ENCODE measurements around the gene EDNRB. TPM values are rescaled to one million over a fixed set of nuclear protein-coding genes. Genes with fewer than 3 reads are reported as not detected.

The EDNRB gene
- total RNA-seq, 4 donors from 2014 or later = 16.2 to 56.4 (median 51.9) TPM

DNA sequence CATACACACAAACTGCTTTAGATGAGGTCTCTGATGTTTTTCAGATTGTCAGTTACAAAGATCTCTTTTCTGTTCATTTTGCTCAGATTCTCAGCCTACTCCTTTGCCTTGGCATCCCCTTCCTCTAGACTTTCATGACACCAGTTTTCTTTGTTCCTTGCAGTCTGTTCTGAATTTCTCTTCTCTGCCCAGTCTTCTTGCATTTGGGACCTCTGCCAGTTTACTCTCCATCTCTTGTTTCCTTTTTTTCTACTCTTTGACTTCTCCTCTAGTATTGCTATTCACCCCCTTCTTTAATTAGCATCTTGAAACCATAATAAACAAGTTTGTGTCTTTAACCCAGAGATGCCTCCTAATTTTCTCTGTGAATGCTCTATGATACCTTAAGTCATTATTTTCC lies 26.1 kb downstream of the EDNRB start:
- H3K4me1 ChIP-seq = peaks cover 4 to 7% (median 4%) of the 10 kb centered on the region in 4 donors
- H3K4me3 ChIP-seq = no peak overlapping the region
- DNase-seq (ENCODE audit: extremely low spot score) = no peak
- TF ChIP-seq POLR2AphosphoS5 (IDR thresholded peaks at IDR 0.05) (no peak), EP300 (IDR thresholded peaks at IDR 0.05) (no peak)
- TF ChIP-seq, protein P1, sequence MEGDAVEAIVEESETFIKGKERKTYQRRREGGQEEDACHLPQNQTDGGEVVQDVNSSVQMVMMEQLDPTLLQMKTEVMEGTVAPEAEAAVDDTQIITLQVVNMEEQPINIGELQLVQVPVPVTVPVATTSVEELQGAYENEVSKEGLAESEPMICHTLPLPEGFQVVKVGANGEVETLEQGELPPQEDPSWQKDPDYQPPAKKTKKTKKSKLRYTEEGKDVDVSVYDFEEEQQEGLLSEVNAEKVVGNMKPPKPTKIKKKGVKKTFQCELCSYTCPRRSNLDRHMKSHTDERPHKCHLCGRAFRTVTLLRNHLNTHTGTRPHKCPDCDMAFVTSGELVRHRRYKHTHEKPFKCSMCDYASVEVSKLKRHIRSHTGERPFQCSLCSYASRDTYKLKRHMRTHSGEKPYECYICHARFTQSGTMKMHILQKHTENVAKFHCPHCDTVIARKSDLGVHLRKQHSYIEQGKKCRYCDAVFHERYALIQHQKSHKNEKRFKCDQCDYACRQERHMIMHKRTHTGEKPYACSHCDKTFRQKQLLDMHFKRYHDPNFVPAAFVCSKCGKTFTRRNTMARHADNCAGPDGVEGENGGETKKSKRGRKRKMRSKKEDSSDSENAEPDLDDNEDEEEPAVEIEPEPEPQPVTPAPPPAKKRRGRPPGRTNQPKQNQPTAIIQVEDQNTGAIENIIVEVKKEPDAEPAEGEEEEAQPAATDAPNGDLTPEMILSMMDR (IDR thresholded peaks at IDR 0.05) = no peak
- H3K36me3 ChIP-seq = no peaks in the 10 kb centered on the region
- no peak overlapping the region for H3K27ac ChIP-seq (replicated peaks in 1 of 4)
- H3K9me3 ChIP-seq = no peaks in the 10 kb centered on the region
- no peaks in the 10 kb centered on the region for H3K27me3 ChIP-seq
- intact Hi-C loops (cut with DNase I) = no loop called here

DNA sequence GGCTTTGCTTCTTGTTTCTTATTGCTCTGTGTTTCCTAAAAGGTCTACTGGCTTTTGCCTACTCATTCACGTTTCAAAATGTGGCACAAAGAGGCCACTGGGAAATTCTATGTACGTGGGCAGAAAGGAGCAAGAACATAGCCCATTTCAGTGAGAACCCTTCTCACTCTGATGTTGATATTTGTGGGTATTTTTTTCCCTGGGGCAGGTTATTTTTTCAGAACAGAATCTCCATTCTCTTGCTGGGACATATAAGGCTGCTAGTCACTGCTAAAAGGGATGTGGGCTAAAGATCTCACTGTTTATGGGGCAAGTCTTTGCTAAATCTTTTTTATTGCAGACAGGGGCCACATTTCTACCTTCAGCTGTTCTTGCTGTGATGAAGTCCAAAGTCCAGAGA lies 27.1 kb downstream of the EDNRB start:
- Histone ChIP-seq H3K9me3 (no peaks in the 10 kb centered on the region), H3K27me3 (no peaks in the 10 kb centered on the region), H3K4me3 (no peak overlapping the region), H3K27ac (replicated peaks in 1 of 4) (no peak overlapping the region), H3K4me1 (peaks cover 0 to 4% (median 2%) of the 10 kb centered on the region in 4 donors), H3K36me3 (no peaks in the 10 kb centered on the region)
- no peak for DNase-seq (ENCODE audit: extremely low spot score)
- no peak for TF ChIP-seq EP300 (IDR thresholded peaks at IDR 0.05)
- TF ChIP-seq POLR2A (IDR thresholded peaks at IDR 0.05; ENCODE audit: low read depth) = no peak
- intact Hi-C loops (cut with DNase I) = no loop called here
- WGBS = 69% methylated on average over 2 of the region's 2 CpGs

DNA sequence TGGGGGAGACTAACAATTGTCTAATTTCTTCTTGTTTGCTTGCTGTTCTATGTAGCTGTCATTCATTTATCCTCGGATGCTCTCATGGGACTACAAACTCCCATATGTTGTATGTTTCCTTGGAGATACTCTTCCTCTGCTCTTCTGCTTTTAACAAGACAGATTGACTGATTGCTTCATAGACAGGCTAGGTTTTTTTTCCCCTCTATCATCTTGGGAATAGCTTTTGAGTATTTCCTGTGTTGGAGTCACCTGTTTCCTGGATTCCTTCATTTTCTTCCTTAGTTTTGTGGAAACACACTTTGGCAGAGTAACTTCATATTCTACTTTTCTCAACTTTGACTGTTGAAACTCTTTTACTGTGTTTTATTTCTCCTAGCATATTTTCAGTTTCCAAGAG lies 27.6 kb downstream of the EDNRB start:
- WGBS = 59% methylated on average over 1 of the region's 1 CpG
- intact Hi-C loops (cut with DNase I) = no loop called here

DNA sequence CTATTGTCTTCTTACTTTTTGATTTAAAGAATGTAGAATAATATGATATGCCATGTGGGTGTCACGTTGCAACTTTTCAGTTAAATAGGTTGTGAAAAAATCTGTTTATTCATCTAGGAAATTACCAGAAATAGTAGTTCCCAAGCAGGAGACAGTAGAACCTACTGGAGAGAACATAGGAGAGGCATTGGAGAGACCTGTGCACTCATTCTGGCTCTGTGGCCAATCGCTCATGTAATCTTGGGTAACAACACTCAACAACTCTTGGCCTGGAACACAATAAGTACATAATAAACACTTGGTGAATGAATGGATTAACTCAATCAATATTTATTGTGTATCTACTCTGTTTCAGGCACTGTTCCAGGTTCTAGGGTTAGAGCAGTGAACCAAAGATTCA lies 35.3 kb downstream of the EDNRB start:
- WGBS = 88% methylated on average over 2 of the region's 2 CpGs
- Histone ChIP-seq H3K27ac (replicated peaks in 1 of 4) (no peak overlapping the region), H3K36me3 (no peaks in the 10 kb centered on the region), H3K27me3 (no peaks in the 10 kb centered on the region), H3K4me3 (no peak overlapping the region), H3K4me1 (no peaks in the 10 kb centered on the region), H3K9me3 (no peaks in the 10 kb centered on the region)
- no peak for TF ChIP-seq EP300 (IDR thresholded peaks at IDR 0.05)
- TF ChIP-seq POLR2A (IDR thresholded peaks at IDR 0.05; ENCODE audit: low read depth) = no peak
- no peak for TF ChIP-seq POLR2AphosphoS5 (IDR thresholded peaks at IDR 0.05)
- TF ChIP-seq, protein P1 (IDR thresholded peaks at IDR 0.05) = no peak
- DNase-seq (ENCODE audit: extremely low spot score) = no peak
- intact Hi-C loops (cut with DNase I) = no loop called here

More for the DNA sequence above, 27.6 kb downstream of the EDNRB start:
- Histone ChIP-seq H3K36me3 (no peaks in the 10 kb centered on the region), H3K4me1 (peaks cover 0 to 4% (median 2%) of the 10 kb centered on the region in 4 donors), H3K27me3 (no peaks in the 10 kb centered on the region), H3K4me3 (no peak overlapping the region), H3K27ac (replicated peaks in 1 of 4) (no peak overlapping the region), H3K9me3 (no peaks in the 10 kb centered on the region)
- no peak for DNase-seq (ENCODE audit: extremely low spot score)
- no peak for TF ChIP-seq POLR2AphosphoS5 (IDR thresholded peaks at IDR 0.05)
- no peak for TF ChIP-seq POLR2A (IDR thresholded peaks at IDR 0.05; ENCODE audit: low read depth)
- TF ChIP-seq EP300 (IDR thresholded peaks at IDR 0.05) = no peak
- TF ChIP-seq, protein P1 (IDR thresholded peaks at IDR 0.05) = no peak

DNA sequence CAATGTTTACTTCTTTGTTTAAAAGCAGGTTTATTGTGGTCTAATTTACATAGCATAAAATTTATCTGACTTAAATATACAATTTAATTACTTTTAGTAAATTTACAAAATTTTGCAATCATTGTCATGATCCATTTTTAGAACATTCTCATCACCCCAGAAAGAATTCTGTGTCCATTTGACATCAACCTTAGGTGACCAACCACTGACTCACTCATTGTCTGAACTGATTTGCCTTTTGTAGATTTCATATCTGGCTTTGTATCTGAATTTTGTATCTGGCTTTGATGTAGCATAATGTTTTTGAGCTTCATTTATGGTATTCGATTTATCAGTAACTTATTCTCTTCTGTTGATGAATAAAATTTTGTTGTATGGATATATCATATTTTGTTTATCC lies 40.4 kb downstream of the EDNRB start:
- Histone ChIP-seq H3K4me1 (peaks cover 0 to 6% (median 0%) of the 10 kb centered on the region in 4 donors), H3K27ac (replicated peaks in 1 of 4) (no peak overlapping the region), H3K9me3 (no peaks in the 10 kb centered on the region), H3K27me3 (no peaks in the 10 kb centered on the region), H3K36me3 (no peaks in the 10 kb centered on the region), H3K4me3 (no peak overlapping the region)
- no peak for TF ChIP-seq POLR2AphosphoS5 (IDR thresholded peaks at IDR 0.05)
- no peak for TF ChIP-seq EP300 (IDR thresholded peaks at IDR 0.05)
- TF ChIP-seq POLR2A (IDR thresholded peaks at IDR 0.05; ENCODE audit: low read depth) = no peak
- TF ChIP-seq, protein P1 (IDR thresholded peaks at IDR 0.05) = no peak
- WGBS = 91% methylated on average over 1 of the region's 1 CpG
- DNase-seq (ENCODE audit: extremely low spot score) = no peak
- intact Hi-C loops (cut with DNase I) = no loop called here

Measured in esophagus muscularis mucosa (tissue), 4 donors.